NB4 (cell line): ENCODE data around the gene CEP290.

Experiments
- POLR2A ChIP-seq: IDR thresholded peaks from 2 replicates; pipeline ENCODE4 v1.6.1; 2011; ENCODE audit warnings: mild to moderate bottlenecking; ENCODE audit not compliant: insufficient read length; ENCODE audit errors: extremely low read depth
- TF ChIP-seq, protein P1 (sequence below): IDR thresholded peaks from one replicate; pipeline ENCODE4 v1.5.1; 2012; ENCODE audit warnings: low read depth, low read length
- TF ChIP-seq, protein P2 (sequence below): IDR thresholded peaks from 2 replicates; pipeline ENCODE4 v1.6.1; 2011; ENCODE audit warnings: low read depth, low read length

DNA sequence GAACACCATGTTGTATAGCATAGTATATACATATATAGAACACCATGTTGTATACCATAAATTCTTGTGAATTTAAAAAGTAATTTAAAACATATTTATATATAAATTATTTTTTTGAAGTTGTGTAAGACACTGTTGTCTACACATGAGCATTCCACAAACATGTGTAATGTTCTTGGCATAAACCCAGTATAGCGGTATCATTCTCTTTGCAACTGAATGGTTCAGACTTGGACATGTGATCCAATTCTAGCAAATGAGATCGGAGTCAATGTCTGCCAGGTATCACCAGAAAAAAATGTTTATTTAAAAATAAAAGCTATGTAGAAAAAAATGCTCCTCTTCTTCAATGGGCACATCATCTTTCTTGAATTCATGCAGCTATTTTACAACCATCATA lies 33.9 kb downstream of the CEP290 start:
- TF ChIP-seq POLR2A, result no peak
- TF ChIP-seq, protein P1, sequence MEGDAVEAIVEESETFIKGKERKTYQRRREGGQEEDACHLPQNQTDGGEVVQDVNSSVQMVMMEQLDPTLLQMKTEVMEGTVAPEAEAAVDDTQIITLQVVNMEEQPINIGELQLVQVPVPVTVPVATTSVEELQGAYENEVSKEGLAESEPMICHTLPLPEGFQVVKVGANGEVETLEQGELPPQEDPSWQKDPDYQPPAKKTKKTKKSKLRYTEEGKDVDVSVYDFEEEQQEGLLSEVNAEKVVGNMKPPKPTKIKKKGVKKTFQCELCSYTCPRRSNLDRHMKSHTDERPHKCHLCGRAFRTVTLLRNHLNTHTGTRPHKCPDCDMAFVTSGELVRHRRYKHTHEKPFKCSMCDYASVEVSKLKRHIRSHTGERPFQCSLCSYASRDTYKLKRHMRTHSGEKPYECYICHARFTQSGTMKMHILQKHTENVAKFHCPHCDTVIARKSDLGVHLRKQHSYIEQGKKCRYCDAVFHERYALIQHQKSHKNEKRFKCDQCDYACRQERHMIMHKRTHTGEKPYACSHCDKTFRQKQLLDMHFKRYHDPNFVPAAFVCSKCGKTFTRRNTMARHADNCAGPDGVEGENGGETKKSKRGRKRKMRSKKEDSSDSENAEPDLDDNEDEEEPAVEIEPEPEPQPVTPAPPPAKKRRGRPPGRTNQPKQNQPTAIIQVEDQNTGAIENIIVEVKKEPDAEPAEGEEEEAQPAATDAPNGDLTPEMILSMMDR, result no peak
- TF ChIP-seq, protein P2, sequence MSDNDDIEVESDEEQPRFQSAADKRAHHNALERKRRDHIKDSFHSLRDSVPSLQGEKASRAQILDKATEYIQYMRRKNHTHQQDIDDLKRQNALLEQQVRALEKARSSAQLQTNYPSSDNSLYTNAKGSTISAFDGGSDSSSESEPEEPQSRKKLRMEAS, result no peak
